GM21723 (cell line): ENCODE data around the gene ATP5ME.
"Not testable (repeated sequence)": the region's sequence is repeated elsewhere in the genome, so short reads cannot be mapped to it uniquely, and the experiment has no call there.

Experiments
- ATAC-seq: cut with Tn5 transposase; IDR thresholded peaks from one replicate; pipeline ENCODE4 v1.9.1; 2021; ENCODE audit warnings: mild to moderate bottlenecking, moderate library complexity; ENCODE audit not compliant: unreplicated experiment

Gene ATP5ME

DNA sequence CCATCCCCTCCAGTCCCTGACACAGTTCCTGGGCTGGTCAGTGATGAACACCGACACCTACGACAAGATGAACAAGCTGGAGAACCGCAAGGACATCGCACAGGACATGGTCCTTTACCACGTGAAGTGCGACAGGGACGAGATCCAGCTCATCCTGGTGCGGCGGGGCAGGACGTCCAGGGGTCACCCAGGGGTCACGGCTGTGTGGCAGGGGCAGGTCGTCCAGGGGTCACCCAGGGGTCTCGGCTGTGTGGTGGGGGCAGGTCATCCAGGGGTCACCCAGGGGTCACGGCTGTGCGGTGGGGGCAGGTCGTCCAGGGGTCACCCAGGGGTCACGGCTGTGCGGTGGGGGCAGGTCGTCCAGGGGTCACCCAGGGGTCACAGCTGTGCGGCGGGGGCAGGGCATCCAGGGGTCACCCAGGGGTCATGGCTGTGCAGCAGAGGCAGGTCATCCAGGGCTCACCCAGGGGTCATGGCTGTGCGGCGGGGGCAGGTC, 16.7 kb downstream of the ATP5ME start:
- ATAC-seq = no peak

DNA sequence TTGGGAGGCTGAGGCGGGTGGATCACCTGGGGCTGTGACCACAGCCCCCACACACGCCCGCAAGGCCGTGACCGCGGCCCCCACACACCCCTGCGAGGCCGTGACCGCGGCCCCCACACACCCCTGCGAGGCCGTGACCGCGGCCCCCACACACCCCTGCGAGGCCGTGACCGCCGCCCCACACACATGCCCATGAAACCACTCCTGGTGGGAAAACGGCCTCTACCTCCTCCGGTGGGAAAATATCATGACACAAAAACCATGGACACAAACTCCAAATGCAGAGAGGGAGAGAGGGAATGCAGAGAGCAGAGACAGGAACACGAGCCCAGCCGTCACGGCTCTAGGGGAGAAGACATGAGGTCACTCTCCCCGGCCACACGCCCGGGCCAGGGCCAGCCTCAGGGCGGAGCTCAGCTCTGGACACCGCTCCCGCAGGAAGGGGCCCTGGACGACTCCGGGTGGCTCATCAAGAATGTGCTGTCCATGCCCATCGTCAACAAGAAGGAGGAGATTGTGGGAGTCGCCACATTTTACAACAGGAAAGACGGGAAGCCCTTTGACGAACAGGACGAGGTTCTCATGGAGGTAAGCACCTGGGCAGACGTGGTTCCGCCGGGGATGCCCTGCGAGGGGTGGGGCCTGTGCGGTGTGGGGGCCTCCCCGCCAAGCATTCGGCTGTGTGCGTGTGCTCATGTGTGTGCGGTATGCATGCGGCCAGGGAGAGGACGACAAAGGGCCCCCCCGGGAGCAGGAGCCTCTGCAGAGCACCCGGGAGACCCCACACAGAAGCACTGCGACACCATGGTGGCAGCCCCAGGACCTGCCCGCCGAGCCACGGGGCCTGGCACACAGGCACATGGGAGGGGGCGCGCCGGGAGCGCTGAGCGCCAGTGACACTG, 17.4 kb downstream of the ATP5ME start:
- ATAC-seq = no peak

DNA sequence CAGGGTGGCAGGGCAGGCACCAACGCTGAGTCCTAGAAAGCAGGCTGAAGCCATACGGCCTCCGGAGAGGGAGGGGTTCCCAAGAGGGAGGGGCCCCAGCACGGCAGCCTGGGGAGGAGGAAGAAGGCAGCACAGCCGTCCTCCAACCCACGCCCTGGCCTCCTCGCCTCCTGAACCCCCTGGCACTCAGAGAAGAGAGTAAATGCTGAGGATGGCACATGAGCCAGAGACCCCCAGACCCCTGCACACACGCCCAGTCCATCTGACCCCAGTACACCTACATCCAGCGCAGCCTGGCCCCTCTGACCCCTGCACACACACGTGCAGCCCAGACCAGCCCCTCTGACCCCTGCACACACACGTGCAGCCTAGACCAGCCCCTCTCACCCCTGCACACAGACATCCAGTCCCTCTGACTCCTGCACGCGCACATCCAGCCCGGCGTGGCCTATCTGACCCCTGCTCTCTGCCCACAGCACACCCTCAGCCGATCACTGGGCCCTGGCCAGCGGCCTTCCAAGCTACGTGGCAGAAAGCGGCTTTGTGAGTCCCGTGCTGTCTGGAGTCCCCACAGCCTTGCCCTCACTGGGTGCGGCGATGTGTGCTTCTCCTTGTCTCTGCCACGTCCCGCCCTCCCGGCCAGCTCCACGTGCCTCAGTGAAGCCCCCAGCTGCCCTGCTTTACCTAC, 18.5 kb downstream of the ATP5ME start:
- ATAC-seq = no peak

DNA sequence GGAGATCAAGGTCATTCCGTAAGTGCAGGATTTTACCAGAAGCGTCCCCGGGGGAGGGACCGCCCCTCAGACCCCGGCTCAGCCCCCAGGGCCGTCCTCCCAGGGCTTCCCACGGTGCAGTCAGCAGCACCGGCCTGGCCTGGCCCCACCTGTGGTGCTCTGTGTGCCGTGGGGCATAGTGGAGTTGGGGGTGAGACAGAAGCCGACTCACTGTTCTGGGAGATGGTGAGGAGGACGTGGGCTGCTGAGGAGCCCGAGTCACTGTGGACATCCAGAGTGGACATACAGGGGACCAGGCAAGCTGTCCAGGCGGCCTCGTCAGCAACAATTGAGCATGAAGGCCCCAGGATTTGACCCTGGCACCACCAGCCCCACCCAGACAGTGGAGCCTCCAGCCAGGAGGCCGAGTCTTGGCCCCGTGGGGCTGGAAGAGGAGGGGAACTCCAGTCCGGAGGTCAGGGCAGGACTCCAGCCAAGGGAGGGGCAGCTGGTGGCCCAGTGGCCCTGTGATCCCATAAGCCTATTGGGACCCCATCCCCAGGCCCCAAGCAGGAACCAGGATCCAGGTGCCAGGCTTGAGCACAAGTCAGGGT, 19.1 kb downstream of the ATP5ME start:
- ATAC-seq = no peak

DNA sequence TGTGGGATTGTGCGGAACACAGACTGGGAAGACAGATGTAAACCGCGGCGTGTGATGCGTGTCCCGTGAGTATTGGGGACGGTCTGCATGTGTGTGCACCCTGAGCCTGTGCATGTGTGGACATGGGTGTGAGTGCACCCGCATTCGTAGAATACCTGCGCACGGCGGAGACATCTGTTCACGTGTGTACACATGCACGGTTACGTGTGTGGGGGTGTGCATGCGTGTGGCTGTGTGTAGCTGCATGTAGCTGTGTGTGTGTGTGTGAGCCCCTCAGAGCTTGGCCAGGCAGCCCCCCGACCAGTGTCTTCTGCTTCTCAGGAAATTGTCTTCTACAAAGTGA, 19.6 kb downstream of the ATP5ME start:
- ATAC-seq = no peak

DNA sequence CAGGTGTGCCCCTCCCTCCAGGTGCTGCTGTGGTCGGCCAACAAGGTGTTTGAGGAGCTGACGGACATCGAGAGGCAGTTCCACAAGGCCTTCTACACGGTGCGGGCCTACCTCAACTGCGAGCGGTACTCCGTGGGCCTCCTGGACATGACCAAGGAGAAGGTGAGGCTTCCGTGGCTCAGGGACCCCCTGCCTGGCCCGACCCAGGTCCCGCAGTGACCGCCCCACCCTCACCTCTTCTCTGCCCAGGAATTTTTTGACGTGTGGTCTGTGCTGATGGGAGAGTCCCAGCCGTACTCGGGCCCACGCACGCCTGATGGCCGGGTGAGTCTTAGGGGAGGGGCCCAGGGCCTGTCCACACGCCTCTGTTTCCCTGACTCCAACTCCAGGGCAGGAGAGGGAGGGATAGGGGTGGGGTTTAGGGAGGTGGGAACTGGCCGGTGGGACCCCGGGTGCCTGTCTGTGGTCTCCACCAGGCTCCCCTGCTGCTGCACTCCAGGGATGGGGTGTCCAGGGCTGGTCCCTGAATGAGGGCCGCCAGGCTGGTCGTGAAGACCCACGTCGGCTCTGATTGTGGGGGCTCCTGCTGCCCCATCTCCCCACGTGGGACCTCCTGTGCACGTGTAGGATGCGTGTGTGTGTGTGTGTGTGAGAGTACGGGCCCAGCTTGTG, 20.1 kb downstream of the ATP5ME start:
- ATAC-seq = no peak

DNA sequence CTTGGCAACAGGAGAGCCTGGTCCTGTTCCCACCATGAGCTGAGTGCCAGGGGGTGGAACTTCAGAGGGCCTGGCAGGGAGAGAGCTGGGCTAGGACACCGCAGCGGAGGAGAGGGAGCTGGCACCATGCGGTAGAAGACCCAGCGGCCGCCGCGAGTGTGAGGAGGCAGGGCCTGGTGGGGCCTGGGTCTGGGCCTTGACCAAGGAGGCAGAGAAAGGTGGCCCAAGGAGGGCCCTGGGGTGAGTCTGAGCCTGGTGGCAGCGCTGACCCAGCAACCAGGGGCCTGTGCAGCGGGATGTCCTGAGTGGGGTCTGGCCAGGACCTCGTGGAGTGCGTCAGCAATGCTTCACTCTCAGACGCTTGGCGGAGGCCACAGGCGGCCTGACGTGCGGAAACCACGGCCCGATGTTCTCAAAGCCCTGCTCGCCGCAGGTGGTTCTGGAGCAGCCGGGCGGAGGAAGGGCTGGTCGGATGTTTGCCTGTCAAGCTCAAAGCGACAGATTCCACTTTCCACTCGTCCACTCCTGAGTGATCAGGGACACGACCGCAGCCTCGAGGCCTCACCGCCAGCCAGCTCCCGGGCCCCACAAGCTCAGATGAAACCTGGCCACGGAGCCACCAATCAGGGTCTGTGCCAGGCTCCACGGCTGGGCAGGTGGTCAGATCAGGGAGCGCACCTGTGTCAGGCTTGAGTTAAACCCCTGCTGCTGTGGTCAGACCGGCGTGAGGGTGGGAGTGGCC, 20.8 kb downstream of the ATP5ME start:
- no peak for ATAC-seq

DNA sequence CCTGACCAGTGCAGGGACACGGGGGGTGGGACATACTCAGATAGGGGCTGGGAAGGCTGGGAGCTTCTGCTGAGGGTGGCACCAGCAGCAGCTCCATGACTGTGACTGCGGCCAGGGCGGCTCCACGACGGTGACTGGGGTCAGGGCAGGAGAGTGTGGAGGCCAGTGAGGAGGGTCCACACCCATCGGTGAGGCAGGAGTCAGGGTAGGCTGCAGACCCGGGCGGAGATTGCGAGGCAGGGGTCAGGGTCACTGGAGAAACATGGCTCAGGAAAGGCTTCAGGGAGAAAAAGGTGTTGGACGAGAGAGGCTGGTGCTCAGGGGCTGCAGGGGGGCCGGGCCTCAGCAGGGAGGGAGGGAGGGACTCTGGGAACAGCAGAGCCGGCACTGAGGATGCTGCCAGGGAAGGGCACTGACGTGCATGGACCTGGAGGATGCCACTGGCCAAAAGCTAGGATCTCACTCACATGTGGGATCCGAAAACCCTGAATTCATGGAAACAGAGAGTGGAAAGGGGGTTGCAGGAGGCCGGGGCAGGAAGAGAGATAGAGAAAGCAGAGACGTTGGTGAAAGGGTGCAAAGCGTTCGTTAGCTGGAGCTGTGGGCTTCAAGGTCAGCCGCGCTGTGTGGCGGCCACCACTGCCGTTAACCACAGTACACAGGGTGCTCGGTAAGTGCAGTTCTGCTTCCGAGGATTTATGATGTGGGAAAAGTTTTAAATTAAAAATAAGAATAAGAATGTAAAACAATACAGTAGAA, 22.0 kb downstream of the ATP5ME start:
- no peak for ATAC-seq

DNA sequence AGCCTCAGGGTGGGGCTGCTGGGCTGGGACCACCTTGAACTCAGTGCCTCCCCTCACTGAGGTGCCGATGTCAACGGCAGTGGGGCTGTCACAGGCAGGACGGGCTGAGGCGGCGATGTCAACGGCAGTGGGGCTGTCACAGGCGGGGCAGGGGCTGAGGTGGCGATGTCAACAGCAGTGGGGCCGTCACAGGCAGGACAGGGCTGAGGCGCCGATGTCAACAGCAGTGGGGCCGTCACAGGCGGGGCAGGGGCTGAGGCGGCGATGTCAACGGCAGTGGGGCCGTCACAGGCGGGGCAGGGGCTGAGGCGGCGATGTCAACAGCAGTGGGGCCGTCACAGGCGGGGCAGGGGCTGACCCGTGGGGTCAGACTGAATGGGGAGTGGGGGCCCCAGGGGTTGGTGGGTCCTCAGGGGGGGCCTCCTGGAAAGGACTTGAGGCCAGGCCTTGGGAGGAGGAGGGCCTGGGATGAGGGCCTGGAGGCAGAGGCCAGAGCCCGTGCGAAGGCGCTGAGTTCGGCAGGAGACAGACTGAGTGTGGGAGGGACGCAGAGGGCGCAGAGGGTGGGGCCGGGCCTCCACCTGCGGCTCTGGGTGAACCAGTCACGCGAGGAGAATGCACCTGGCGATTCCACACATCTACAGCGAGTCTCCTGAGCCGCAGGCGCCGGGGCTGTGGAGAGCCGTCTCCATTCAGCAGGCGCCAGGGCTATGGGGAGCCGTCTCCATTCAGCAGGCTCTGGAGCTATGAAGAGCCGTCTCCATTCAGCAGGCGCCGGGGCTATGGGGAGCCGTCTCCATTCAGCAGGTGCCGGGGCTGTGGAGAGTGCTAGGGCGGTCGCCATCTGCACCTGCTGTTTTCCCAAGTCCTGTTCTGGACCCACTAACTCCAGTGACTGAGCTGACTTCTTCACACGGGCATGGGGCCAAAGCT, 22.9 kb downstream of the ATP5ME start:
- no peak for ATAC-seq

DNA sequence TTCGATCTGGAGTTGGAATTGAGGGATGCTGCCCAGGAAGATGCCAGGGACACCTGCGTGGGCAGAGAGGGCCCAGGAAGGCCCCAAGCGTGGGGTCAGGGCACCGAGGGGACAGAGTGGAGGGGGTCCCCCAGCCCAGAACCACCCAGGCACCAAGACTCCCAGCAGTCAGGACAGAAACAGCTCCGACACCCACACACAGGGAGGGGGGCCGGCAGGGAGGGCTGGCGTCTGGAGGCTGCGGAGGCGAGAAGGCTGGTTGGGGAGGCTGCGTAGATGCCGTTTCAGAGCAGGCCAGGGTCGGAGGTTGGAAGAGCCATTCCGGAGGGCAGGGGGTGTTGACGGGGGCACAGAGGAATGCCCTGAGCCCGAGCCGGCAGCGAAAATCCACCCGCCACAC, 23.6 kb downstream of the ATP5ME start:
- no peak for ATAC-seq

DNA sequence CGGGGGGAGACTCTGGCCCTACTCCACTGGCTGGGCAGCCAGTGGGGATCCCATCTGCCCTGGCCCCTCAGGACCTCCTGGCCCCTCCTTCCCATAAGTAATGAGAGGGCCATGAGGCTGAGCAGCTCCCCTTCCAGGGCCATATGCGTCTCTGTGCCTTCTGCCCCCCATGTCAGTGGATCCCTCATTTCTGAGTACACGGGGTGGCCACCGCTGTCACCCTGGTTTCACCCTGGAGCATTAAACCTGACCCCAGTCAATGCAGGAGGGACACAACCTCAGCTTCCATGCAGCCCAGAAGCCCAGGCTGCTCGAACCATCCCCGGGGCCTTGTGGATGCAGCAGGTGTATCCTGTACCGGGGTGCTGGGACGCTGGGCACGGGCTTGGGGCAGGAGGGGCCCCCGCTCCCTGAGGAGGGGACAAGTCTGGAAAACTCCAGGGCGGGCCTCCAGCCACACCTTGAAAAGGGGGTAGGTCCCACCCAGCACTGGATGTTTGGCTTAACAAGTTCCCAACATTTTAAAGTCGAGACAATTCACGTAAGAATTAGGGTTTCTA, 24.2 kb downstream of the ATP5ME start:
- ATAC-seq = no peak

DNA sequence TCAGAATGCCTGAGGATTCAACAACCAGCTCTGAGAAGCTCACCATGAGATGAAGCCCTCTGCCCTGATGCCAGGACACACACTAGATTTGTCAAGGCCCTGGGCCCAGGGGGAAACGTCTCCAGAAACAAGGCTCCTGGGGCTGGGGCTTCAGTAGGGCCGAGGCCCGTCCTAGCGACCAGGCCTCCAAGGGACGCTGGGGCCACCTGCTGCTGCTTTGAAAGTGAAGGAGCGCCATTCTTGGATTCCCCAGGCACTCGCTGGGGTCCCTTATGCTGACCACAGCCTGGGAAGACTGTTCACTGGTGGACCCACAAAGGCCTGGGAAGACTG, 24.8 kb downstream of the ATP5ME start:
- ATAC-seq = no peak

DNA sequence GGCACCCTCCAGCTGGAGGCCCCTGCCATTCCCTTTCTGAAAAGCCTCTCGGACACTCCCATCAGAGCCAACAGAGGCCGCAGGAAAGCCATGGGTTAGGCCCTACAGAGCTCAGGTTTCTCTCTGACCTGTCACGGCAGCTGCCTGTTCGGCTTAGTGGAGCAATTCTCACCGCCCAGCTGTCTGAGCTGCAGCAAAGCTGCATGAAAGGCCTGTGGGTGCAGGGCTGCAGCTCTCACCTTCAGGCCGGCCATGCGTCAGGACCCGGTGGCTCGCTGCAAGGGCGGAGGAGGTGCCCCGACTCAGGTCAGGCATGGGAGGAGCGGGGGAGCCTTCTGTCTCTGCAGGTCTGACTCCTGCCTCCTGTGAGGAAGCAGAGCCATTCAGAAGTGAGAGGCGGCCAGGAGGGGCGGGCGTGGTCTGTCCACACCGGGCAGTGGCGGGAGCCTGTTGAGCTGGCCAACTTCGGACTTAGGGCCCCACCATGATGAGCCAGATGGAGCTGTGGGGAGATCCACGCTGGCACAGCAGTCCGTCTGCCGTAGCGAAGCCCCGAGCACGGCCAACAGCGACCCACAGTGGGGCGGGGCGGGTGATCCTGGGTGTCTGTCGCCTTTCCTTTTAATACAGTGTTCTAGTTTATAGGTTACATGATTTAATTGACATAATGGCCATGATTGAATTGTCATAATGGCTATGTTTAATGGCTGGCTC, 25.3 kb downstream of the ATP5ME start:
- ATAC-seq = no peak

DNA sequence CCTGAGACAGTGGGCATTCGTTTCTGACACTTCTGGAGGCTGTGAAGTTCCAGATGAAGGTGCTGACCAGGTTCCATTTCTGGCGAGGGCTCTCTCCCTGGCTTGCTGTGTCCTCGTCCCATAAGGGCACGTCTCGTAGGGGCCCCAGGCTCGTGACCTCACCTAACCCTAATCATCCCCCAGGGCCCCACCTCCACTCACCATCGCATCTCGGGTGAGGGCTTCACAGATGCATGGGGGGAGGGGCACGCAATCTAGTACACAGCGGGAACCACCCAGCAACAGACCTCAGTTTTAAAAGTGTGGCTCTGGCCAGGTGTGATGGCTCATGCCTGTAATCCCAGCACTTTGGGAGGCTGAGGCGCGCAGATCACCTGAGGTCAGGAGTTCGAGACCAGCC, 26.6 kb downstream of the ATP5ME start:
- ATAC-seq = no peak

DNA sequence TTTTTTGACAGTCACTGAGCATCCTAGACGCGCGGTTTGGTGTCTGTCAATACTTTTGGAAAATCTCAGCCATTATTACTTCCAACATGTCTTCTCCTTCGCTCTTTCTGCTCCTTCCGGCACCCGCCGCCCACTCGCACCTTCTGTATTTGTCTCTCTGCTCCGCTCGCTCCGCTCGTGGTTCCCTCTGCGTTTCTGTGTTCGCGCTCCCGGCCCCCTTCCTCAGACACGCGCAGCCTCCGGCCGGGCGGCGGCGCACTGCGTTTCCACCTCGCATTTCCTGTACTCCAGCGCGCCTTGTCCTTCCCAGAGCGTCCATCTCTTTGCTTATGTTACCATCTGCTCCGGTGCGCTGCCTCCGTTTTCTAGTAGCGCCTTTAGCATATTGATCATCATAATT, 27.6 kb downstream of the ATP5ME start:
- no peak for ATAC-seq

DNA sequence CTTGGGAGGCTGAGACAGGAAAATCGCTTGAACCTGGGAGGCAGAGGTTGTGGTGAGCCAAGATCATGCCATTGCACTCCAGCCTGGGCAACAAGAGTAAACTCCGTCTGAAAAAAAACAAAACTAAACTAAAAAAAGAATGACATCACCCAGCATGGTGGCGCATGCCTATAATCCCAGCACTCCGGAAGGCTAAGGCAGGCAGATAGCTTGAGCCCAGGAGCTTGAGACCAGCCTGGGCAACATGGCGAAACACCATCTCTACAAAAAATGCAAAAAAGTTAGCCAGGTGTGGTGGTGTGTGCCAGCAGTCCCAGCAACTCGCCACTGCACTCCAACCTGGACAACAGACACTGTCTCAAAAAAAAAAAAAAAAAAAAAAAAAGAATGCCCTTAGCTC, 31.7 kb downstream of the ATP5ME start:
- not testable (repeated sequence) for ATAC-seq

DNA sequence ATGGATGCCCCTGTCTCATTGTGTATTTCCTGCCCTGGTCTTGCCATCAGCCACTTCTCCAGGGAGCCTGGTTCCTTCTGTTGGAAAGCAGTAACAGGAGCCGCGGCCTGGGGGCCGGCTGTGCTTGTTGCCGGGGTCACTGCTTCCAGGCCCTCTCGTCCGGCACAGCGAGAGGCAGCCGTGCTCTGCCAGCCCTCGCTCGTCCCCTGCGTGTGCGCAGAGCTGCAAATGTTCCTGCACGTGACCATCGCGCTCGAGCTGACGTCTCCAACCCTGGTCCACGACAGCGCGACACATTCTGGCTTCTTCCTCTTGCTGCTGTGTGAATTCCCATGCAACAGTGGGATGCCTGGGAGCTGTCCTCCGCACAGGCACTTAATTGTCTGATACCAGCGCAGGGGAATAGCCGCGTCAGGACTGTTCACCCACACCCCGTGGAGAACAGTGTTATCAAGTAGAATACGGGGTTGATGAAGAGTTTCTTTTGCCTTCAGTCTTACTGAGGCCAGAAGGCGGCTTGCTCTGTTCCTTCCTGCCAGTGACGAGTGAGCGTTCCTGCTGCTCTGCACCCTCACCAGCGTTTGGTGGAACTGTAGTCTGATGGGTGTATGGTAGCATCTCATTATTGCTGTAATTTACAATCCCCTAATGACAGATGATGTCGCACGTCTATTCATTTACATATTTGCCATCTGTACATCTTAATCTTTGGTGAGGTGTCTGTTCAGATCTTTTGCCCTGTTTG, 36.4 kb downstream of the ATP5ME start:
- ATAC-seq = no peak
